Activated CD8-positive, alpha-beta T cell treated with anti-CD3 and anti-CD28 coated beads, Interleukin-2, amount 10 ng/mL, durations not matched to agents 7 days and 5 days (primary cell): Measurements from ENCODE around the gene NRF1. TPM values are rescaled to one million over a fixed set of nuclear protein-coding genes. Genes with fewer than 3 reads are reported as not detected.
"Not testable (repeated sequence)": the region's sequence is repeated elsewhere in the genome, so short reads cannot be mapped to it uniquely, and the experiment has no call there.

ENCODE experiments used
- ATAC-seq: fragments of 150-1000 bp; cut with Tn5 transposase; one replicate; pipeline ENCODE4 v1.10.0; 2021; ENCODE audit warnings: moderate library complexity
- CTCF ChIA-PET: fragments of 350-600 bp; sonication (Branson Sonifier 250); formaldehyde crosslinking; loops from one replicate; lab custom pipeline; 2021; ENCODE audit warnings: antibody characterized with exemption; lab: Charles Lee
- POLR2A ChIA-PET: fragments of 350-600 bp; sonication (Branson Sonifier 250); formaldehyde crosslinking; loops from one replicate; lab custom pipeline; 2021; ENCODE audit warnings: antibody characterized with exemption; lab: Charles Lee
- DNase-seq: peaks from one replicate; pipeline ENCODE4 v3.0.0-alpha.2; 2020
- H3K27ac Mint-ChIP-seq: one replicate; pipeline ENCODE4 v1.8.0; 2021; ENCODE audit warnings: mild to moderate bottlenecking, mixed read lengths
- H3K27me3 Mint-ChIP-seq: one replicate; pipeline ENCODE4 v1.8.0; 2021; ENCODE audit warnings: low read depth, mixed read lengths
- H3K36me3 Mint-ChIP-seq: one replicate; pipeline ENCODE4 v1.8.0; 2021; ENCODE audit warnings: low read depth, mixed read lengths
- H3K4me1 Mint-ChIP-seq: one replicate; pipeline ENCODE4 v1.8.0; 2021; ENCODE audit warnings: low read depth, mixed read lengths
- H3K4me3 Mint-ChIP-seq: one replicate; pipeline ENCODE4 v1.8.0; 2021; ENCODE audit warnings: mild to moderate bottlenecking, mixed read lengths
- H3K9me3 Mint-ChIP-seq: one replicate; pipeline ENCODE4 v1.8.0; 2022; ENCODE audit warnings: mixed read lengths; ENCODE audit not compliant: insufficient read depth
- total RNA-seq, 2 experiments: library from RNA; stranded (reverse); gene quantifications; one replicate each; pipeline ENCODE4 v1.2.3, GENCODE V29; 2021

The NRF1 gene
- total RNA-seq, 2 experiments from 2014 or later: 28.1 to 30.0 TPM

GRCh38 chr7:129669901-129670300, 58.4 kb downstream of the NRF1 start:
- DNase-seq: no peak
- peaks cover 8% of the 10 kb centered on the region for H3K36me3 Mint-ChIP-seq
- H3K4me3 Mint-ChIP-seq: no peak overlapping the region
- no peaks in the 10 kb centered on the region for H3K4me1 Mint-ChIP-seq
- CTCF ChIA-PET: no interaction called here
- H3K27me3 Mint-ChIP-seq: no peaks in the 10 kb centered on the region
- POLR2A ChIA-PET: no interaction called here
- H3K27ac Mint-ChIP-seq: no peak overlapping the region
- no peaks in the 10 kb centered on the region for H3K9me3 Mint-ChIP-seq
- no peak for ATAC-seq

DNA sequence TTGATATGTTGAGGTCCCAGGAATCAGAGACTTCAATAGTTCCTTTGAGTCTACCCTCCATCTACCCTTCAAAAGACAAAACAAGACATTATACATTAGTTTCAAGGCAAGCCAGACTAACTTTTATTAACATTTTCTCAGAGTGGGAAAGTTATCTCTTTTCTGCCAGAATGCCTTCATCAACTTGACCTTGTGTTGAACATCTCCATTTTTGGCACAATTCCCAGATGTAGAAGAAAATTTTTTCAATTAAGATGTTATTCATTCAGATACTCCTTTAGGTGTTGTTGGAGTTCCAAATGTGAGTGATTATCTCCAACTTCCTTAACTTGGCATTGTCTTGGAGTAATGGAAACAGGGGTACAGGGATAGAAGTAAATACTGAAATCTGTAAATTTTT, 59.1 kb downstream of the NRF1 start:
- Mint-ChIP-seq H3K27ac (no peak overlapping the region), H3K9me3 (no peaks in the 10 kb centered on the region), H3K4me3 (no peak overlapping the region), H3K36me3 (peaks cover 16% of the 10 kb centered on the region), H3K4me1 (no peaks in the 10 kb centered on the region), H3K27me3 (no peaks in the 10 kb centered on the region)
- CTCF ChIA-PET: no interaction called here
- DNase-seq: no peak
- ATAC-seq: no peak
- POLR2A ChIA-PET: no interaction called here

- DNase-seq (no peak), ATAC-seq (no peak)
- ChIA-PET POLR2A (no interaction called here), CTCF (no interaction called here)
- H3K9me3 Mint-ChIP-seq: no peaks in the 10 kb centered on the region
- H3K4me1 Mint-ChIP-seq: no peaks in the 10 kb centered on the region
- peaks cover 21% of the 10 kb centered on the region for H3K36me3 Mint-ChIP-seq
- no peaks in the 10 kb centered on the region for H3K27me3 Mint-ChIP-seq
- H3K27ac Mint-ChIP-seq: no peak overlapping the region
- no peak overlapping the region for H3K4me3 Mint-ChIP-seq
Observed at GRCh38 chr7:129671266-129671665, 59.7 kb downstream of the NRF1 start.

DNA sequence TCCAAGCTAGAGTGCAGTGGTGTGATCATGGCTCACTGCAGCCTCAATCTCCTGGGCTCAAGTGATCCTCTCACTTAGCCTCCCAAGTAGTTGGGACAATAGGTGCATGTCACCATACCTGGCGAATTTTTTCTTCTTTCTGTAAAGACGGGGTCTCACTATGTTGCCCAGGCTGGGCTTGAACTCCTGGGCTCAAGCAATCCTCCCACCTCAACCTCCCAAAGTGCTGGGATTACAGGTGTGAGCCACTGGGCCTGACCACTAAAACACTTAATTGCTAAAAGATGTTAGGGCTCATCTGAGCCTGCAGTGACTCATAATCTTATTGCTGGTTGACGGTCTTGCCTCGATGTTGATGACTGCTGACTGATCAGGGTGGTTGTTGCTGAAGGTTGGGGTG, 63.0 kb downstream of the NRF1 start:
- H3K9me3 Mint-ChIP-seq, H3K4me3 Mint-ChIP-seq, H3K27me3 Mint-ChIP-seq, DNase-seq, H3K4me1 Mint-ChIP-seq, ATAC-seq, H3K27ac Mint-ChIP-seq: not testable (repeated sequence)
- POLR2A ChIA-PET: interaction anchor here (0.6 kb wide), 1 partner anchor 127 kb away, joined by 3 read pairs; no protein-coding TSS in a partner anchor
- CTCF ChIA-PET: interaction anchor here (0.7 to 0.9 kb wide), 2 partner anchors 31 to 277 kb away, joined by 3 read pairs; no protein-coding TSS in a partner anchor
- H3K36me3 Mint-ChIP-seq: peaks cover 34% of the 10 kb centered on the region

GRCh38 chr7:129675521-129675920, 64.0 kb downstream of the NRF1 start:
- DNase-seq (no peak), ATAC-seq (no peak)
- ChIA-PET CTCF (interaction anchor here (1.1 kb wide), 1 partner anchor 11 kb away, joined by 4 read pairs; no protein-coding TSS in a partner anchor), POLR2A (no interaction called here)
- H3K27me3 Mint-ChIP-seq: no peaks in the 10 kb centered on the region
- H3K9me3 Mint-ChIP-seq: no peaks in the 10 kb centered on the region
- no peak overlapping the region for H3K27ac Mint-ChIP-seq
- H3K36me3 Mint-ChIP-seq: peaks cover 38% of the 10 kb centered on the region
- no peaks in the 10 kb centered on the region for H3K4me1 Mint-ChIP-seq
- no peak overlapping the region for H3K4me3 Mint-ChIP-seq

DNA sequence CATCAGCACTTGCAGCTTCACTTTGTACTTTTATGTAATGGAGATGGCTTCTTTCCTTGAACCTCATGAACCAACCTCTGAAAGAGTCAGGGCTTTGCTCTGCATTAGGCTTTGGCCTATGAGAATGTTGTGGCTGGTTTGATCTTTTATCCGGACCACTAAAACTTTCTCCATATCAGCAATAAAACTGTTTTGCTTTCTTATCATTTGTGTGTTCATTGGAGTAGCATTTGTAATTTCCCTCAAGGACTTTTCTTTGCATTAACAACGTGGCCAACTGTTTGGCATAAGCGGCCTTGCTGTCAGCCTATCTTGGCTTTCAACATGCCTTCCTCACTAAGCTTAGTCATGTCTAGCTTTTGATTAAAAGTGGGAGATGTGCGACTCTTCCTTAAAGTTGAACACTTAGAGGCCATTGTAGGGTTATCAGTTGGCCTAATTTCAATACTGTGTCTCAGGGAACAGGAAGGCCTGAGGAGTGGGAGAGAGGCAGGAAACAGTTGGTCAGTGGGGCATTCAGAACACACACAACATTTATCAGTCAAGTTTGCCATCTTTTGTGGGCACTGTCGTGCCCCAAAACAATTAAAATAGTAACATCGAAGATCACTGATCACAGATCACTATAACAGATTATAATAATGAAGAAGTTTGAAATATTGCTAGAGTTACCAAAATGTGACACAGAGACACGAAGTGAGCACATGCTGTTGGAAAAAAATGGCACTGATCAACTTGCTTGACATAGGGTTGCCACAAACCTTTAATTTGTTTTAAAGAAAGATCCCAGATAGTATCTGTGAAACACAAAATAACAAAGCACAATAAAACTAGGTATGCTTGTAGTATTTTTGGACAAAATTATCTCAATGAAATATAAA, 64.7 kb downstream of the NRF1 start:
- Mint-ChIP-seq H3K36me3 (peaks cover 39% of the 10 kb centered on the region), H3K27me3 (no peaks in the 10 kb centered on the region), H3K9me3 (no peaks in the 10 kb centered on the region), H3K27ac (no peak overlapping the region), H3K4me1 (no peaks in the 10 kb centered on the region), H3K4me3 (no peak overlapping the region)
- CTCF ChIA-PET: interaction anchor here (1.1 kb wide), 1 partner anchor 12 kb away, joined by 4 read pairs; no protein-coding TSS in a partner anchor
- POLR2A ChIA-PET: no interaction called here
- ATAC-seq (no peak), DNase-seq (no peak)

- Mint-ChIP-seq H3K36me3 (peaks cover 41% of the 10 kb centered on the region), H3K4me1 (no peaks in the 10 kb centered on the region), H3K27me3 (no peaks in the 10 kb centered on the region), H3K9me3 (no peaks in the 10 kb centered on the region), H3K27ac (no peak overlapping the region), H3K4me3 (no peak overlapping the region)
- ATAC-seq (no peak), DNase-seq (no peak)
- ChIA-PET POLR2A (no interaction called here), CTCF (no interaction called here)
Observed at GRCh38 chr7:129677796-129678195, 66.3 kb downstream of the NRF1 start.

DNA sequence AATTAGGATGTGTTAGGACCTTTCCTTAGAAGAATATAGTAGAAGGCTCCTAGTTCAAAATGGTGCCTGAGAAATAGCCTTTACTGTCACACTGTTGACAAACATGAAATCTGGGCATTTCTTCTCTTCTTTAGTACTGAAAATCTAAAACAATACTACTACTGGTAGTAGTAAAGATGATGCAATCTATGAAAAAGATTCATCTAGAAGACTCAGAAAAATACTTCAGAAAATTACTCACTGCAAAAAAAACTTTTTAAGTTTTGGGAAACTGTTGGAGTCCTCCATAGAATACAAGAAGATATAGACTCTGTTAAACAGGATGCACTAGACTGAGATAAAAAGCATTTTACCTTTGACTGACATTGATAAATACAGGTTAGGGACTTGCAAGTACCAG, 67.1 kb downstream of the NRF1 start:
- no peaks in the 10 kb centered on the region for H3K27me3 Mint-ChIP-seq
- no peak overlapping the region for H3K27ac Mint-ChIP-seq
- H3K4me3 Mint-ChIP-seq: no peak overlapping the region
- H3K4me1 Mint-ChIP-seq: no peaks in the 10 kb centered on the region
- no peaks in the 10 kb centered on the region for H3K9me3 Mint-ChIP-seq
- ATAC-seq (no peak), DNase-seq (no peak)
- ChIA-PET POLR2A (no interaction called here), CTCF (no interaction called here)
- peaks cover 43% of the 10 kb centered on the region for H3K36me3 Mint-ChIP-seq

GRCh38 chr7:129680400-129680799, 68.9 kb downstream of the NRF1 start:
- DNase-seq (no peak), ATAC-seq (no peak)
- Mint-ChIP-seq H3K4me3 (no peak overlapping the region), H3K4me1 (no peaks in the 10 kb centered on the region), H3K27me3 (no peaks in the 10 kb centered on the region), H3K9me3 (no peaks in the 10 kb centered on the region), H3K27ac (no peak overlapping the region), H3K36me3 (peaks cover 36% of the 10 kb centered on the region)
- CTCF ChIA-PET: no interaction called here
- POLR2A ChIA-PET: no interaction called here

DNA sequence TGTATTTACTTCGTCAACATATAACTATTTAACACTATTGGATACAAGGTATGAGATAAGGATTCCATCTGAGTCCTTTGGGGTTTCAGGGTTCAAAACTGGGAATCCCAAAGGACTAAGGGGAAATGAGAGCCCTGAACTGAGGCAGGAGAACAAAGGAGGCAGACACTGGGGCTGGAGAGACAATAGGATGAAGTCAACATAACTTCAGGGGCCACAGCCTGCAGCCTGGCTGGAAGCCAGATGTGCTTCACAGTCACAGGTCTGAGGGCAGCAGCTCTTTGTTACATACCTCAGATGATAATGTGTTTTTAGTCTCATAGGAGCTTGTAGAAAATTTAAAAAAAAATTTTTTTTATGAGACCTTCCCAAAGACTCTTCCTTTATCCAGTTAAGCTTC, 73.3 kb downstream of the NRF1 start:
- Mint-ChIP-seq H3K27me3 (no peaks in the 10 kb centered on the region), H3K27ac (no peak overlapping the region), H3K9me3 (no peaks in the 10 kb centered on the region), H3K36me3 (peaks cover 17% of the 10 kb centered on the region), H3K4me1 (no peaks in the 10 kb centered on the region), H3K4me3 (no peak overlapping the region)
- DNase-seq (no peak), ATAC-seq (no peak)
- CTCF ChIA-PET: interaction anchor here (0.8 to 1.0 kb wide), 2 partner anchors 14 to 23 kb away, joined by 3 read pairs; no protein-coding TSS in a partner anchor
- POLR2A ChIA-PET: no interaction called here

GRCh38 chr7:129686063-129686462, 74.5 kb downstream of the NRF1 start:
- POLR2A ChIA-PET: no interaction called here
- Mint-ChIP-seq H3K27ac (no peak overlapping the region), H3K4me1 (no peaks in the 10 kb centered on the region), H3K27me3 (no peaks in the 10 kb centered on the region), H3K9me3 (no peaks in the 10 kb centered on the region), H3K4me3 (no peak overlapping the region), H3K36me3 (peaks cover 12% of the 10 kb centered on the region)
- CTCF ChIA-PET: no interaction called here
- DNase-seq (no peak), ATAC-seq (no peak)

DNA sequence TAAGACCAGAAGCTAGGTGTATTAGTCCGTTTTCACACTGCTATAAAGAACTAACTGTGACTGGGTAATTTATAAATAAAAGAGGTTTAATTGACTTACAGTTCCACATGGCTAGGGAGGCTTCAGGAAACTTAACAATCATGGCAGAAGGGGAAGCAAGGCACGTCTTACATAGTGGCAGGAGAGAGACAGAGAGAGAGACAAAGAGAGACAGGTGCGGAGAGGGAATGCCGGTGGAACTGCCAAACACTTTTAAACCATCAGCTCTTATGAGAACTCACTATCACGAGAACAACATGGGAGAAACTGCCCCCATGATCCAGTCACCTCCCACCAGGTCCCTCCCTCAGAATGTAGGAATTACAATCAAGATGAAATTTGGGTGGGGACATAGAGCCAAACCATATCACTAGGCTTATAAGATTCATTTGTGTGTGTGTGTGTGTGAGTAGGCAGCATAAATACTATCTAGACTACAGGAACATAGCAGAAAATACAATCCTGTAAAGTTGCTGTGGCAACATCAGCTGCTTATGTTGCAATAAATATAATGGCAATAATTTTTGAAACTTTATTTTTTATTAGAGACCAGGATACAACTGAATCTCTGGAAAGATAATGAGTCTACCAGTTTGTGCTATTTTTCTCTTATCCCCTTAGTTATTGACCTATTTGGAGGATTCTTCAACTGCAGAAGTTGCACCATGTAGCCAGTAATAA, 77.1 kb downstream of the NRF1 start:
- no peak for ATAC-seq

More for the DNA sequence above, 77.1 kb downstream of the NRF1 start:
- Mint-ChIP-seq H3K9me3 (no peaks in the 10 kb centered on the region), H3K36me3 (peaks cover 22% of the 10 kb centered on the region), H3K4me3 (no peak overlapping the region), H3K4me1 (peaks cover under 1% of the 10 kb centered on the region), H3K27me3 (no peaks in the 10 kb centered on the region), H3K27ac (no peak overlapping the region)
- no peak for DNase-seq
- POLR2A ChIA-PET: no interaction called here
- CTCF ChIA-PET: no interaction called here
